NCI-H2196 treated with DMSO at 0.1 percent for 48 hours (cell line): ENCODE measurements around the gene GSX1.
"Not testable (repeated sequence)": the region's sequence is repeated elsewhere in the genome, so short reads cannot be mapped to it uniquely, and the experiment has no call there.

ENCODE experiments used
- DNase-seq: peaks from one replicate; lab custom pipeline; 2025; ENCODE audit not compliant: unreplicated experiment; lab: John Stamatoyannopoulos, UW

Gene GSX1

DNA sequence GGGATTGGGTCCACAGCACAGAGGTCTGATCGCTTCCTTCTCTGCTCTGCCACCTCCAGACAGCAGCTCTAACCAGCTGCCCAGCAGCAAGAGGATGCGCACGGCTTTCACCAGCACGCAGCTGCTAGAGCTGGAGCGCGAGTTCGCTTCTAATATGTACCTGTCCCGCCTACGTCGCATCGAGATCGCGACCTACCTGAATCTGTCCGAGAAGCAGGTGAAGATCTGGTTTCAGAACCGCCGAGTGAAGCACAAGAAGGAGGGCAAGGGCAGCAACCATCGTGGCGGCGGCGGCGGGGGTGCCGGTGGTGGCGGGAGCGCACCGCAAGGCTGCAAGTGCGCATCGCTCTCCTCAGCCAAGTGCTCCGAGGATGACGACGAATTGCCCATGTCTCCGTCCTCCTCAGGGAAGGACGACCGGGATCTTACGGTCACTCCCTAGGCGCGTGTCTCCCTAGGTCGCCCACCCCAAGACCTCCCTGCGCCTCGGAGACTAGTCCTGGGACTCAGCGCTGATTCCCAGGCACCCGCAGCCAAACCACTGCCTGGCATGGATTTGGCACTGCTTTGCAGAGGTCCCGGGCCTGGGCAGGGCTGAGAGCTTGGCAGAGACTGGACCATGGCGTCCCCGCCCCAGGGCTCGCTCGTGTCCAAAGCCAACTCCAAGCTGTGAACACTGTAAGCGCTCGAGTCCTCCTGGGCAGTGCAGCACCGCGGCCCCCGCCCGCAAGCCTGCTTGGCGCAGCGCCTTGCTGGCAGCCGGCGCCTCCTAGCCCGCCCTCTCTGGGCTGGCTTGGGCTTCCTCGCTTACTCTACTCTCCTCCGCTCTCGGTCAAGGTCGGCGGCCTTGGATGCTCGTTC, 1.5 kb downstream of the GSX1 start:
- no peak for DNase-seq

- DNase-seq, result no peak
These were observed 2.0 kb downstream of the GSX1 start for GRCh38 chr13:27794368-27794691.

GRCh38 chr13:27794921-27795717, 2.8 kb downstream of the GSX1 start:
- no peak for DNase-seq

DNA sequence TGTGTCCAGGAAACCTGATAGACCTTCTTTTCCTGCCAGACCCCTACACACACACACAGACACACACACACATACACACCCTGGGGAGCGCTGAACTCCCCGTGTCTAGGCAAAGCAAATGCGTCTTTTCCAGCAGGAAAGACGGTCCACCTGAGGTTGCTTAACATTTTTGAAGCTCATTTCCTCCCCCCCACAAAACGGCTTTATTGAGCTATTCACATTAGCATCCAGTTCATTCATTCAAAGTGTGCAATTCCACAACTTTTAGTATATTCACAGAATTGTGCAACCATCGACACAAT, 3.4 kb downstream of the GSX1 start:
- no peak for DNase-seq

GRCh38 chr13:27796544-27797227, 4.4 kb downstream of the GSX1 start:
- DNase-seq, result no peak

- no peak for DNase-seq
These were observed 4.9 kb downstream of the GSX1 start for GRCh38 chr13:27797228-27797624.

- no peak for DNase-seq
These were observed 14.6 kb downstream of the GSX1 start for GRCh38 chr13:27806744-27807387.

- no peak for DNase-seq
These were observed 16.7 kb downstream of the GSX1 start for GRCh38 chr13:27808851-27809550.

DNA sequence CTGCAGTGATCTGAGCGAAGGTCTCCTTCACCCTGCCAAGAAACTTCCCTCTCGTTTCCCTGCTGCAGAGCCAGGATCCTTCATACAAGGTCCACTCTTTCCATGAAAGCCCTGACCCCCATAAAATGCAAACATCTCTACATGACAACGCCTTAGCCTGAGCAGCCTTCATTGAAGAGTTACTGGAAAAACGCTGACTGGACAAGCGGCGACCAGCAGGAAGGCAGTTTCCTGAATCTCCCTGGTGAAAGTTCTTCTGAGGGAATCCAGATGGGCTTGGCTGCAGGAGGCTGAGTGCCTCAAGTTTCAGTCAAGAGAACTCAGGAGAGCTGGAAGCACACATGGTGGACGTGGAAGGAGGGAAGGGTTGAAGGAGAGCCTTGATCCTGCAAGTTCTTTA, 17.7 kb downstream of the GSX1 start:
- DNase-seq, result no peak

DNA sequence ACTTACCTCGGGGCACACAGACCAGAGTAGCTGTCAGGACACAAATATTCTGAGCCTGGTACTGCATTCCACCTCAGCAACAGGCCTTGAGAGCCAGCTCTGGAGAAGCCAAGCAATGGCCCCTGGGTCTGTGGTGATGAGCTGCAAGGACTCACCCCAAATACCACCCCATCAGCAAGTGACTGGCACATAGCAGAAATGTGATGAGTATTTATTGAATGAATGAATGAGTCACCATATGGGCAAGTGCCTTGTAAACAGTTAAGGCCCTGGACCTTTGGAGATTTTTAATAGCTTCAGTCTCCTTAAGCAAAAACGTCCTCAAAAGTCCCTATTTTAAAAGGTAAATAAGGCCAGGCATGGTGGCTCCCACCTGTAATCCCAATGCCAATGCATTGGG, 18.2 kb downstream of the GSX1 start:
- no peak for DNase-seq

- no peak for DNase-seq
These were observed 21.5 kb downstream of the GSX1 start for GRCh38 chr13:27813826-27814225.

DNA sequence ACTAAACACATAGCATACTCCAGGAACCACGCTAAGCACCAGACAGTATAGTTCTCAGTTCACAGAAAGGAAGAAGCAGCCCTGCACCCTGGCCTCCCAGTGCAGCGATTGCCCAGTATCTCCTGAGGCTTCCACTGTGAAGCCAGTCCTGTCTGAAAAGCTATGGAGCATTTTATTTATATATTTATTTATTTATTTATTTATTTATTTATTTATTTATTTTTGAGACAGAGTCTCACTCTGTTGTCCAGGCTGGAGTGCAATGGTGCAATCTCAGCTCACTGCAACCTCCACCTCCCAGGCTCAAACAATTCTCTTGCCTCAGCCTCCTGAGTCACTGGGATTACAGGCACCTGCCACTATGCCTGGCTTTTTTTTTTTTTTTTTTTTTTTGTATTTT, 25.5 kb downstream of the GSX1 start:
- DNase-seq, result not testable (repeated sequence)

- no peak for DNase-seq
These were observed 28.5 kb downstream of the GSX1 start for GRCh38 chr13:27820524-27821482.

- no peak for DNase-seq
These were observed 29.3 kb downstream of the GSX1 start for GRCh38 chr13:27821566-27821965.

- DNase-seq, result no peak
These were observed 30.1 kb downstream of the GSX1 start for GRCh38 chr13:27822258-27822872.

GRCh38 chr13:27822873-27823311, 30.6 kb downstream of the GSX1 start:
- DNase-seq, result no peak

DNA sequence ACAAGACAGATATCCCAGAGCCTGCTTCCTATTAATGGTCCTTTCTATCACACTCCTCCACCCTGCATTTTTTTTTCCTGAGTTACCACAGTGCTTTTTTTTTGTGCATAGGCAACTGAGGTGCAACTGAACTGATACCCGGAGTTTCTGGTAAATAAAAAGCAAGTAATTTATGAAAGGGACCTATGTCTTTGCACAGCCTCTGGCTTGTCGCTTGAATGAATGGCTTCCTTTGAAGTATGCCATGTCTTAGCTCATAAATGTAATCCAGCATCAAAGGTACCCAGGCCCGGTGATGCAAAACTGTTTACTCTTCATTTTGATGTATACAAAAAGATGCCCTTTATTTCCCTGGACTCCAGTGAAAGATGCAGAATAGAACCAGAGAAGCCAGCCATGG, 31.8 kb downstream of the GSX1 start:
- no peak for DNase-seq

- DNase-seq, result no peak
These were observed 32.8 kb downstream of the GSX1 start for GRCh38 chr13:27825072-27825471.
